Ecto neural progenitor cell (in vitro differentiated cells): ENCODE data around the gene GLTP.
"Not testable (repeated sequence)": the region's sequence is repeated elsewhere in the genome, so short reads cannot be mapped to it uniquely, and the experiment has no call there.

ENCODE experiments used
- DNase-seq: peaks from one replicate; pipeline ENCODE4 v3.0.0-alpha.2; 2018; ENCODE audit warnings: low spot score

The GLTP gene

GRCh38 chr12:109902891-109903418, 22.6 kb upstream of the GLTP start:
- no peak for DNase-seq

- no peak for DNase-seq
Observed at GRCh38 chr12:109900752-109901580, 20.6 kb upstream of the GLTP start.

GRCh38 chr12:109899783-109900751, 19.7 kb upstream of the GLTP start, which contains the start of gene TCHP:
Gene TCHP (plus strand): TSS chr12:109900274. CDS start chr12:109903027, 2,753 bp downstream.
- DNase-seq = peak; percentile 90

- not testable (repeated sequence) for DNase-seq
Observed at GRCh38 chr12:109899345-109899744, 19.0 kb upstream of the GLTP start.

GRCh38 chr12:109897029-109897428, 16.7 kb upstream of the GLTP start:
- DNase-seq = no peak

- no peak for DNase-seq
Observed at GRCh38 chr12:109896188-109896587, 15.8 kb upstream of the GLTP start.

- no peak for DNase-seq
Observed at GRCh38 chr12:109894939-109895338, 14.6 kb upstream of the GLTP start.

GRCh38 chr12:109893261-109893995, 13.1 kb upstream of the GLTP start:
- no peak for DNase-seq

- no peak for DNase-seq
Observed at GRCh38 chr12:109892748-109893147, 12.4 kb upstream of the GLTP start.

- DNase-seq = no peak
Observed at GRCh38 chr12:109892165-109892715, 11.9 kb upstream of the GLTP start.

GRCh38 chr12:109891731-109892130, 11.4 kb upstream of the GLTP start:
- DNase-seq = not testable (repeated sequence)

- DNase-seq = no peak
Observed at GRCh38 chr12:109890620-109891170, 10.4 kb upstream of the GLTP start.

GRCh38 chr12:109888179-109889020, 8.1 kb upstream of the GLTP start:
- DNase-seq = no peak

GRCh38 chr12:109885616-109886015, 5.3 kb upstream of the GLTP start:
- no peak for DNase-seq

GRCh38 chr12:109883461-109883860, 3.1 kb upstream of the GLTP start:
- DNase-seq = no peak

GRCh38 chr12:109881752-109882151, 1.4 kb upstream of the GLTP start:
- DNase-seq = no peak

GRCh38 chr12:109880938-109881337, 597 bp upstream of the GLTP start:
- DNase-seq = no peak

- DNase-seq = no peak
Observed at GRCh38 chr12:109879351-109880042, 844 bp downstream of the GLTP start.

GRCh38 chr12:109878749-109879148, 1.6 kb downstream of the GLTP start:
- no peak for DNase-seq

GRCh38 chr12:109878247-109878625, 2.1 kb downstream of the GLTP start:
- DNase-seq = no peak
